Neural cell (in vitro differentiated cells): Measurements from ENCODE around the gene IRF1. TPM values are rescaled to one million over a fixed set of nuclear protein-coding genes. Genes with fewer than 3 reads are reported as not detected.

Source experiments
- H2AFZ ChIP-seq: fragments of 200-600, 300-800 bp; sonication (generic), shearing (Covaris generic); 2 replicates; pipeline ENCODE4 v1.6.0; 2014; ENCODE audit warnings: low read depth, mild to moderate bottlenecking, antibody characterized with exemption, low read length, moderate library complexity
- H3F3A ChIP-seq: fragments of 200-600 bp; shearing (Covaris generic); 2 replicates; pipeline ENCODE4 v1.6.1; 2016; ENCODE audit warnings: mild to moderate bottlenecking, moderate library complexity, mixed read lengths, antibody characterized with exemption, low read length; ENCODE audit not compliant: insufficient read depth, poor library complexity, severe bottlenecking
- H3K27ac ChIP-seq: fragments of 200-600, 300-800 bp; sonication (generic), shearing (Covaris generic); 2 replicates; pipeline ENCODE4 v1.5.1; 2014; ENCODE audit warnings: mild to moderate bottlenecking, low read length, moderate library complexity
- H3K27me3 ChIP-seq: fragments of 300-800, 200-600 bp; sonication (generic), shearing (Covaris generic); 2 replicates; pipeline ENCODE4 v1.6.0; 2014; ENCODE audit warnings: mild to moderate bottlenecking, low read depth, low read length, moderate library complexity; ENCODE audit not compliant: insufficient read depth
- H3K36me3 ChIP-seq: fragments of 300-800, 200-600 bp; sonication (generic), shearing (Covaris generic); 2 replicates; pipeline ENCODE4 v1.5.1; 2014; ENCODE audit warnings: mild to moderate bottlenecking, antibody characterized with exemption, low read length, moderate library complexity; ENCODE audit not compliant: insufficient read depth
- H3K4me2 ChIP-seq: fragments of 300-800, 200-600 bp; sonication (generic), shearing (Covaris generic); 2 replicates; pipeline ENCODE4 v1.6.0; 2014; ENCODE audit warnings: mild to moderate bottlenecking, low read length
- H3K4me3 ChIP-seq: fragments of 300-800, 200-600 bp; sonication (generic), shearing (Covaris generic); 2 replicates; pipeline ENCODE4 v1.5.1; 2014; ENCODE audit warnings: mild to moderate bottlenecking, low read length, moderate library complexity
- H3K79me2 ChIP-seq: fragments of 200-600 bp; shearing (Covaris generic); replicated peaks from 2 replicates; pipeline ENCODE4 v1.6.0; 2014; ENCODE audit warnings: mild to moderate bottlenecking, low read length, moderate library complexity; ENCODE audit not compliant: insufficient read depth
- H3K9ac ChIP-seq: fragments of 300-800, 200-600 bp; sonication (generic), shearing (Covaris generic); 2 replicates; pipeline ENCODE4 v1.6.1; 2016; ENCODE audit warnings: mild to moderate bottlenecking, low read length, mixed read lengths
- H3K9me2 ChIP-seq: fragments of 200-600 bp; shearing (Covaris generic); 2 replicates; pipeline ENCODE4 v1.6.1; 2016; ENCODE audit warnings: mild to moderate bottlenecking, low read length, mixed read lengths; ENCODE audit not compliant: insufficient read depth
- H3K9me3 ChIP-seq: fragments of 200-600, 300-800 bp; sonication (generic), shearing (Covaris generic); 2 replicates; pipeline ENCODE4 v1.6.1; 2016; ENCODE audit warnings: mild to moderate bottlenecking, mixed run types, low read length, moderate library complexity, mixed read lengths
- H4K20me1 ChIP-seq: fragments of 200-600 bp; shearing (Covaris generic); 2 replicates; pipeline ENCODE4 v1.6.1; 2016; ENCODE audit warnings: mild to moderate bottlenecking, mixed run types; ENCODE audit not compliant: insufficient read depth
- CTCF ChIP-seq: fragments of 450-650 bp; IDR thresholded peaks from 2 replicates; pipeline ENCODE4 v1.5.1; 2014; ENCODE audit warnings: antibody characterized with exemption, mild to moderate bottlenecking, moderate library complexity; ENCODE audit not compliant: poor library complexity, severe bottlenecking
- EP300 ChIP-seq: fragments of 450-650 bp; conservative IDR thresholded peaks from 2 replicates; pipeline ENCODE4 v1.6.1; 2014; ENCODE audit warnings: antibody characterized with exemption, mild to moderate bottlenecking, moderate library complexity; ENCODE audit not compliant: poor library complexity, severe bottlenecking
- EZH2 ChIP-seq: fragments of 200-600, 300-800 bp; shearing (Covaris generic), sonication (generic); IDR thresholded peaks from 2 replicates; pipeline ENCODE4 v1.6.1; 2014; ENCODE audit warnings: antibody characterized with exemption, low read length, borderline replicate concordance, mild to moderate bottlenecking; ENCODE audit not compliant: insufficient read depth, poor library complexity, severe bottlenecking
- MXI1 ChIP-seq: fragments of 450-650 bp; conservative IDR thresholded peaks from 2 replicates; pipeline ENCODE4 v1.6.1; 2014; ENCODE audit warnings: antibody characterized with exemption, mild to moderate bottlenecking; ENCODE audit not compliant: poor library complexity, severe bottlenecking
- POLR2AphosphoS5 ChIP-seq: IDR thresholded peaks from 2 replicates; pipeline ENCODE4 v1.6.1; 2012
- RAD21 ChIP-seq: fragments of 450-650 bp; conservative IDR thresholded peaks from 2 replicates; pipeline ENCODE4 v1.6.1; 2014; ENCODE audit warnings: antibody characterized with exemption, mild to moderate bottlenecking, moderate library complexity
- SMC3 ChIP-seq: fragments of 450-650 bp; conservative IDR thresholded peaks from 2 replicates; pipeline ENCODE4 v1.6.1; 2014; ENCODE audit warnings: antibody characterized with exemption, mild to moderate bottlenecking, moderate library complexity; ENCODE audit not compliant: poor library complexity
- TAF1 ChIP-seq: IDR thresholded peaks from 2 replicates; pipeline ENCODE4 v1.6.1; 2012; ENCODE audit warnings: low read depth
- polyA plus RNA-seq: library from polyadenylated mRNA; depleted of rRNA; stranded (reverse); fragments of >200 nt; gene quantifications from 2 replicates; pipeline ENCODE4 v1.2.3, GENCODE V29; 2014
- TF ChIP-seq, protein P1 (sequence below): IDR thresholded peaks from 2 replicates; pipeline ENCODE4 v1.6.1; 2012; ENCODE audit warnings: borderline replicate concordance

IRF1 gene
- polyA plus RNA-seq, 1 donor from 2014 or later, result 0.67 TPM

DNA sequence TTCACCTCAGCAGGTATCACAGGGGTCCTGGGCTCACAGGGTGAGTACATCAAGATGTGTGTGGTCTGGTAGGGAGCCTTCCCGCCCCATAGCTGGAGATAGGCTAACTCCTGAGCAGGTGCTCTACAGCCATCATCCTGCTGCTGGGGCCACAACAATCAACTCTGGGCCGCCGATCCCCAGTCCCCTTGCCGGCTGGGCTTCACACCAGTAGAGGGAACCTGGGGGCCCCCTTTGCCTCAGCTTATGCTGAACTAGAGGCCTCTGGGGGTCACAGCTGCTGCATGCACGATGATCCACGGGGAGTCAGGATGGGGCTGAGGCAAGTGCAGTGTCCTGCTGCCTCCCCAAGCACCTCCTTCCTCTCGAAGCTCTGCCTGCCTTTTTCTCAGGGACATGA lies 46.5 kb downstream of the IRF1 start:
- H3K9me3 ChIP-seq, result no peaks in the 10 kb centered on the region
- H3F3A ChIP-seq, result no peaks in the 10 kb centered on the region
- H4K20me1 ChIP-seq, result no peaks in the 10 kb centered on the region
- no peak overlapping the region for H3K4me3 ChIP-seq
- no peaks in the 10 kb centered on the region for H3K36me3 ChIP-seq
- H2AFZ ChIP-seq, result no peak overlapping the region
- TF ChIP-seq CTCF (no peak), EP300 (no peak), SMC3 (no peak), MXI1 (no peak), TAF1 (no peak), EZH2 (no peak), RAD21 (no peak)
- TF ChIP-seq, protein P1, sequence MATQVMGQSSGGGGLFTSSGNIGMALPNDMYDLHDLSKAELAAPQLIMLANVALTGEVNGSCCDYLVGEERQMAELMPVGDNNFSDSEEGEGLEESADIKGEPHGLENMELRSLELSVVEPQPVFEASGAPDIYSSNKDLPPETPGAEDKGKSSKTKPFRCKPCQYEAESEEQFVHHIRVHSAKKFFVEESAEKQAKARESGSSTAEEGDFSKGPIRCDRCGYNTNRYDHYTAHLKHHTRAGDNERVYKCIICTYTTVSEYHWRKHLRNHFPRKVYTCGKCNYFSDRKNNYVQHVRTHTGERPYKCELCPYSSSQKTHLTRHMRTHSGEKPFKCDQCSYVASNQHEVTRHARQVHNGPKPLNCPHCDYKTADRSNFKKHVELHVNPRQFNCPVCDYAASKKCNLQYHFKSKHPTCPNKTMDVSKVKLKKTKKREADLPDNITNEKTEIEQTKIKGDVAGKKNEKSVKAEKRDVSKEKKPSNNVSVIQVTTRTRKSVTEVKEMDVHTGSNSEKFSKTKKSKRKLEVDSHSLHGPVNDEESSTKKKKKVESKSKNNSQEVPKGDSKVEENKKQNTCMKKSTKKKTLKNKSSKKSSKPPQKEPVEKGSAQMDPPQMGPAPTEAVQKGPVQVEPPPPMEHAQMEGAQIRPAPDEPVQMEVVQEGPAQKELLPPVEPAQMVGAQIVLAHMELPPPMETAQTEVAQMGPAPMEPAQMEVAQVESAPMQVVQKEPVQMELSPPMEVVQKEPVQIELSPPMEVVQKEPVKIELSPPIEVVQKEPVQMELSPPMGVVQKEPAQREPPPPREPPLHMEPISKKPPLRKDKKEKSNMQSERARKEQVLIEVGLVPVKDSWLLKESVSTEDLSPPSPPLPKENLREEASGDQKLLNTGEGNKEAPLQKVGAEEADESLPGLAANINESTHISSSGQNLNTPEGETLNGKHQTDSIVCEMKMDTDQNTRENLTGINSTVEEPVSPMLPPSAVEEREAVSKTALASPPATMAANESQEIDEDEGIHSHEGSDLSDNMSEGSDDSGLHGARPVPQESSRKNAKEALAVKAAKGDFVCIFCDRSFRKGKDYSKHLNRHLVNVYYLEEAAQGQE, result no peak
- H3K4me2 ChIP-seq, result no peak overlapping the region
- no peaks in the 10 kb centered on the region for H3K27me3 ChIP-seq
- H3K9me2 ChIP-seq, result no peaks in the 10 kb centered on the region
- H3K79me2 ChIP-seq, result no peaks in the 10 kb centered on the region
- no peak overlapping the region for H3K27ac ChIP-seq
- H3K9ac ChIP-seq, result no peak overlapping the region

GRCh38 chr5:132439521-132440089 lies 51.0 kb downstream of the IRF1 start:
- Histone ChIP-seq H3K9me2 (no peaks in the 10 kb centered on the region), H3K4me2 (no peak overlapping the region), H3K9me3 (no peaks in the 10 kb centered on the region), H3K9ac (no peak overlapping the region), H2AFZ (no peak overlapping the region), H3K79me2 (no peaks in the 10 kb centered on the region), H3K4me3 (no peak overlapping the region), H3K36me3 (no peaks in the 10 kb centered on the region), H3F3A (no peaks in the 10 kb centered on the region), H4K20me1 (no peaks in the 10 kb centered on the region), H3K27ac (no peak overlapping the region), H3K27me3 (no peaks in the 10 kb centered on the region)
- TF ChIP-seq, protein P1, result no peak
- TF ChIP-seq EP300, result no peak
- TF ChIP-seq EZH2, result no peak
- no peak for TF ChIP-seq SMC3
- TF ChIP-seq CTCF, result no peak
- no peak for TF ChIP-seq RAD21
- no peak for TF ChIP-seq MXI1
- TF ChIP-seq TAF1, result no peak
- no peak for TF ChIP-seq POLR2AphosphoS5
